ENCODE measurements around the gene NAV2. TPM values are rescaled to one million over a fixed set of nuclear protein-coding genes. Genes with fewer than 3 reads are reported as not detected.

NAV2 gene
- total RNA-seq, 1 experiment from 2014 or later, result 23.3 TPM

DNA sequence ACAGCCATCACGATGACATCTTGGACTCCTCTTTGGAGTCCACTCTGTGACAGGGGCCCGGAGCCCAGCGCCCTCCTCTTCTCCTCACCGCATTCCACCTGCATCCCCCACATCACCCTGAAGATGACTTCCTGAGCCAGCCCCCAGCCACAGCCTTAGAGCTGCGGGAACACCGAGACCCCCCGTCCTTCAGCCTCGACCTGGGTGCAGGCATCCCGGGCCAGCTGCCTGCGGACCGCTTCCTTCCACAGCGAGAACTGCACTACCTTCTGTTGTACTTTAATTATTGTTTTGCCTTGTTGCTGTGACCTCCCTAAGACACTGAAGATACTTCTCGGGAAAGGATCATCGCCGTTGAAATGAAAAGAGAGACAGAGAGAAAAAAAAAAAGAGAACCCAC lies 405.6 kb downstream of the NAV2 start:
- Histone ChIP-seq H3K9me3 (ENCODE audit: insufficient read depth, low read depth) (no peaks in the 10 kb centered on the region), H3K4me1 (replicated peaks; ENCODE audit: insufficient read depth) (0 out of 2 replicates have a peak, but pooled peaks cover under 1% of the 10 kb centered on the region), H3K27ac (no peak overlapping the region), H3K4me2 (no peak overlapping the region), H3K9me2 (ENCODE audit: insufficient read depth) (no peaks in the 10 kb centered on the region), H4K20me1 (ENCODE audit: insufficient read depth) (no peaks in the 10 kb centered on the region), H3F3A (ENCODE audit: insufficient read depth, low read depth) (no peaks in the 10 kb centered on the region), H3K79me2 (ENCODE audit: low read depth) (no peaks in the 10 kb centered on the region), H3K36me3 (ENCODE audit: low read depth) (no peaks in the 10 kb centered on the region), H2AFZ (no peak overlapping the region), H3K4me3 (no peak overlapping the region), H3K27me3 (ENCODE audit: insufficient read depth, low read depth) (no peaks in the 10 kb centered on the region)
- intact Hi-C loops (cut with micrococcal nuclease; ENCODE audit: unreplicated experiment), result loop anchor here (10.0 kb wide), 1 partner anchor 373 kb away; no protein-coding TSS in a partner anchor
- BruUV-seq (replicated peaks), result no TSS peak
- ChIA-PET CTCF (interaction anchor here (0.6 kb wide), 2 partner anchors 162 to 189 kb away, joined by 3 to 4 read pairs; no protein-coding TSS in a partner anchor), POLR2A (ENCODE audit: unreplicated experiment) (interaction anchor here (0.6 kb wide), 2 partner anchors 221 to 251 kb away, joined by 4 read pairs; no protein-coding TSS in a partner anchor)
- TF ChIP-seq CTCF (conservative IDR thresholded peaks at IDR 0.05), result no peak
- TF ChIP-seq EZH2 (IDR thresholded peaks at IDR 0.05; ENCODE audit: low read depth), result no peak
- no peak for DNase-seq

DNA sequence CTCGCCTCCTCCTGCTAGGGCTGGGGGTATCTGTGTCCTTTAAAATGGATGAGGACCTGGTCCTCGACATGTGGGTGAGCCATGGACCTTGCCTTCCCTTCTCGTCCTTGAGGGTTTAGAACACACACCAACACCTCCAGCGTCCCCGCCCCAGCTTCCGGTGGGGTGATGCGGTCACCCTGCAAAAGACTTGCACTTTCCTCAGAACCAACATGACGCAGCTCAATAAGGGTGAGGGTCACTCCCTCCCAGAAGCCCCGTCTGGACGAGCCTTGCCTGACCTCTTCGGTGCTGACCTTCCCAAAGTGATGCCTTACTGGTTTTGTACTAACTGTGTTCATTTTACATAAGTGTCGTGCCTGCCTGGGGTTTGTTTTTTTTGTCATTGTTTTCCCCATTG lies 406.7 kb downstream of the NAV2 start:
- ChIA-PET POLR2A (ENCODE audit: unreplicated experiment) (no interaction called here), CTCF (no interaction called here)
- Histone ChIP-seq H3K79me2 (ENCODE audit: low read depth) (no peaks in the 10 kb centered on the region), H3K27me3 (ENCODE audit: insufficient read depth, low read depth) (no peaks in the 10 kb centered on the region), H2AFZ (no peak overlapping the region), H3K4me3 (no peak overlapping the region), H3K9me2 (ENCODE audit: insufficient read depth) (no peaks in the 10 kb centered on the region), H3K9me3 (ENCODE audit: insufficient read depth, low read depth) (no peaks in the 10 kb centered on the region), H3K27ac (no peak overlapping the region), H3K36me3 (ENCODE audit: low read depth) (no peaks in the 10 kb centered on the region), H4K20me1 (ENCODE audit: insufficient read depth) (no peaks in the 10 kb centered on the region), H3K4me1 (replicated peaks; ENCODE audit: insufficient read depth) (no peaks in the 10 kb centered on the region), H3F3A (ENCODE audit: insufficient read depth, low read depth) (no peaks in the 10 kb centered on the region), H3K4me2 (no peak overlapping the region)
- BruUV-seq (replicated peaks), result no TSS peak
- intact Hi-C loops (cut with micrococcal nuclease; ENCODE audit: unreplicated experiment), result loop anchor here (10.0 kb wide), 1 partner anchor 375 kb away; no protein-coding TSS in a partner anchor
- DNase-seq, result no peak
- no peak for TF ChIP-seq CTCF (conservative IDR thresholded peaks at IDR 0.05)
- no peak for TF ChIP-seq EZH2 (IDR thresholded peaks at IDR 0.05; ENCODE audit: low read depth)

GRCh38 chr11:20120134-20120925 lies 407.7 kb downstream of the NAV2 start:
- intact Hi-C loops (cut with micrococcal nuclease; ENCODE audit: unreplicated experiment), result loop anchor here (10.0 kb wide), 1 partner anchor 1394 kb away; no protein-coding TSS in a partner anchor
- no peak for DNase-seq
- POLR2A ChIA-PET (ENCODE audit: unreplicated experiment), result no interaction called here

More at GRCh38 chr11:20120134-20120925, 407.7 kb downstream of the NAV2 start:
- H3K79me2 ChIP-seq (ENCODE audit: low read depth), result no peaks in the 10 kb centered on the region
- H3K9me2 ChIP-seq (ENCODE audit: insufficient read depth), result no peaks in the 10 kb centered on the region
- H2AFZ ChIP-seq, result no peak overlapping the region
- CTCF ChIA-PET, result no interaction called here
- no peak overlapping the region for H3K4me2 ChIP-seq
- H3K9me3 ChIP-seq (ENCODE audit: insufficient read depth, low read depth), result no peaks in the 10 kb centered on the region
- no TSS peak for BruUV-seq (replicated peaks)
- H3K27ac ChIP-seq, result no peak overlapping the region
- no peaks in the 10 kb centered on the region for H3F3A ChIP-seq (ENCODE audit: insufficient read depth, low read depth)
- H4K20me1 ChIP-seq (ENCODE audit: insufficient read depth), result no peaks in the 10 kb centered on the region
- H3K4me3 ChIP-seq, result no peak overlapping the region
- H3K27me3 ChIP-seq (ENCODE audit: insufficient read depth, low read depth), result no peaks in the 10 kb centered on the region
- no peaks in the 10 kb centered on the region for H3K4me1 ChIP-seq (replicated peaks; ENCODE audit: insufficient read depth)
- TF ChIP-seq EZH2 (IDR thresholded peaks at IDR 0.05; ENCODE audit: low read depth) (no peak), CTCF (conservative IDR thresholded peaks at IDR 0.05) (no peak)
- no peaks in the 10 kb centered on the region for H3K36me3 ChIP-seq (ENCODE audit: low read depth)

Data from PC-9 (cell line).